Esophagus squamous epithelium (tissue), 5 donors: Measurements from ENCODE around the gene SUPT3H. TPM values are rescaled to one million over a fixed set of nuclear protein-coding genes. Genes with fewer than 3 reads are reported as not detected.

Experiments used
- DNase-seq: peaks from one replicate; lab custom pipeline; 2025; lab: John Stamatoyannopoulos, UW
- H3K27ac ChIP-seq, 4 donors: fragments of 200-600 bp; sonication (generic); one replicate each; pipeline ENCODE4 v1.5.1; 2016 to 2019; ENCODE audit warnings: mild to moderate bottlenecking in 1 of 4
- H3K27me3 ChIP-seq, 4 donors: fragments of 200-600 bp; sonication (generic); 1 replicate in 3 of 4; 2 replicates in 1 of 4; pipeline versions ENCODE4 v1.5.1 to v1.6.0; 2017 to 2021; ENCODE audit warnings: antibody characterized with exemption in 1 of 4
- H3K36me3 ChIP-seq, 3 donors: fragments of 200-600 bp; sonication (generic); one replicate each; pipeline ENCODE4 v1.5.1; 2016 to 2019
- H3K4me1 ChIP-seq, 3 donors: fragments of 200-600 bp; sonication (generic); one replicate each; pipeline ENCODE4 v1.5.1; 2017 to 2019
- H3K4me3 ChIP-seq, 4 donors: fragments of 200-600 bp; sonication (generic); 1 replicate in 3 of 4; 2 replicates in 1 of 4; pipeline ENCODE4 v1.5.1; 2016 to 2019; ENCODE audit warnings: mild to moderate bottlenecking in 2 of 4, moderate library complexity in 1 of 4
- H3K9me3 ChIP-seq, 3 donors: fragments of 200-600 bp; sonication (generic); one replicate each; pipeline ENCODE4 v1.5.1; 2016 to 2019
- CTCF ChIP-seq, 6 experiments: fragments of 450-650 bp in 4 of 6; fragments of 200-600 bp in 2 of 6; sonication (generic) in 2 of 6; IDR thresholded peaks; one replicate each; pipeline ENCODE4 v1.5.1; 2016 to 2019; ENCODE audit warnings: antibody characterized with exemption in 6 of 6, mild to moderate bottlenecking in 4 of 6, moderate library complexity in 4 of 6
- POLR2A ChIP-seq, 4 donors: fragments of 450-650 bp; IDR thresholded peaks; one replicate each; pipeline ENCODE4 v1.6.1; 2017; ENCODE audit warnings: antibody characterized with exemption in 4 of 4, mild to moderate bottlenecking in 4 of 4, moderate library complexity in 3 of 4
- WGBS, 2 donors: methylation state at CpG; one replicate each; pipeline ENCODE4 v1.1.5; 2018; 5-methylcytosine and 5-hydroxymethylcytosine counted together
- intact Hi-C: fragments of 100-400 bp; cut with DNase I; formaldehyde crosslinking; loops from one replicate; pipeline ENCODE4 v1.15.0; 2022
- total RNA-seq, 4 donors: library from RNA; depleted of rRNA; stranded (reverse); fragments of >200 nt; gene quantifications; one replicate each; pipeline ENCODE4 v1.1.0, GENCODE V29; 2016
- donor health status: DM: yes; HTN: yes; CAD: no.

SUPT3H gene
- total RNA-seq, 4 donors from 2014 or later, result 3.6 to 10.9 (median 5.3) TPM

- Histone ChIP-seq H3K27ac (no peak overlapping the region), H3K4me3 (no peak overlapping the region), H3K4me1 (no peaks in the 10 kb centered on the region), H3K9me3 (no peaks in the 10 kb centered on the region), H3K27me3 (no peaks in the 10 kb centered on the region), H3K36me3 (no peaks in the 10 kb centered on the region)
- WGBS, 2 donors, result 82 to 94% methylated on average over 1 of the region's 1 CpG
- TF ChIP-seq POLR2A (IDR thresholded peaks at IDR 0.05) (no peak), CTCF (IDR thresholded peaks at IDR 0.05) (no peak)
- no peak for DNase-seq
- intact Hi-C loops, result no loop called here
Observed at GRCh38 chr6:45123023-45123422, 254.7 kb downstream of the SUPT3H start.

- DNase-seq, result no peak
- Histone ChIP-seq H3K9me3 (no peaks in the 10 kb centered on the region), H3K36me3 (no peaks in the 10 kb centered on the region), H3K27ac (no peak overlapping the region), H3K27me3 (no peaks in the 10 kb centered on the region), H3K4me3 (no peak overlapping the region), H3K4me1 (no peaks in the 10 kb centered on the region)
- TF ChIP-seq POLR2A (IDR thresholded peaks at IDR 0.05) (no peak), CTCF (IDR thresholded peaks at IDR 0.05) (no peak)
- WGBS, 2 donors, result 82 to 91% methylated on average over 1 of the region's 1 CpG
- intact Hi-C loops, result no loop called here
Observed at GRCh38 chr6:45118754-45119153, 259.0 kb downstream of the SUPT3H start.

GRCh38 chr6:45116714-45117410, 260.9 kb downstream of the SUPT3H start:
- TF ChIP-seq POLR2A (IDR thresholded peaks at IDR 0.05) (no peak), CTCF (IDR thresholded peaks at IDR 0.05) (no peak)
- H3K9me3 ChIP-seq, result no peaks in the 10 kb centered on the region
- no peak overlapping the region for H3K27ac ChIP-seq
- no peaks in the 10 kb centered on the region for H3K36me3 ChIP-seq
- no peak for DNase-seq
- no peaks in the 10 kb centered on the region for H3K4me1 ChIP-seq
- H3K4me3 ChIP-seq, result no peak overlapping the region
- H3K27me3 ChIP-seq, result no peaks in the 10 kb centered on the region
- intact Hi-C loops, result no loop called here

GRCh38 chr6:45115696-45116095, 262.0 kb downstream of the SUPT3H start:
- H3K27me3 ChIP-seq, result no peaks in the 10 kb centered on the region
- no peak for TF ChIP-seq CTCF (IDR thresholded peaks at IDR 0.05)
- no peak for TF ChIP-seq POLR2A (IDR thresholded peaks at IDR 0.05)
- WGBS, 2 donors, result 67 to 71% methylated on average over 3 of the region's 3 CpGs
- H3K27ac ChIP-seq, result no peak overlapping the region
- H3K4me1 ChIP-seq, result no peaks in the 10 kb centered on the region
- H3K4me3 ChIP-seq, result no peak overlapping the region
- intact Hi-C loops, result no loop called here
- H3K9me3 ChIP-seq, result no peaks in the 10 kb centered on the region
- H3K36me3 ChIP-seq, result no peaks in the 10 kb centered on the region
- DNase-seq, result no peak

DNA sequence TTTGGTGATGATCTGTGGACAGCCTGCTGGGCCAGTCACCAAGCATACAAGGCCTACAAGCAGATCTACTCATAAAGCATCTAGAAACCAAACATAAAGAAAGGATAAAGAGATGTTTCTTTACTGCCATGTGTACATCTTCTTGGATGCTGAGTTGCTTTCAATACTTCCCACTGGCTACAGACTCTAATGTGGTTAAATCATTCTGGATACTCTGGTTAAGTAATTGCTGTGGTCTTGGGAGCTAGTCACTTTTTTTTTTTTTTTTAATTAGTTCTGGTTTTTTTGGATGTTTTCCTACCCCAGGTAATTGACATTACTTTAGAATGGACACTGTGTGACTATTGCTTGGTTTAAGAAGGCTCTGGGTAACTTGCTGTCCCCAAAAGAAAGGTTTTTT, 265.0 kb downstream of the SUPT3H start:
- no peaks in the 10 kb centered on the region for H3K9me3 ChIP-seq
- H3K4me1 ChIP-seq, result no peaks in the 10 kb centered on the region
- H3K36me3 ChIP-seq, result no peaks in the 10 kb centered on the region
- no peak overlapping the region for H3K27ac ChIP-seq
- no peaks in the 10 kb centered on the region for H3K27me3 ChIP-seq
- intact Hi-C loops, result no loop called here
- no peak overlapping the region for H3K4me3 ChIP-seq
- DNase-seq, result no peak
- TF ChIP-seq POLR2A (IDR thresholded peaks at IDR 0.05) (no peak), CTCF (IDR thresholded peaks at IDR 0.05) (no peak)
